ENCODE data around the gene LAMTOR4. TPM values are rescaled to one million over a fixed set of nuclear protein-coding genes. Genes with fewer than 3 reads are reported as not detected.
A peak's percentile ranks its signal among the peaks of the same experiment; 100 is the strongest.

LAMTOR4 gene
- total and polyA plus RNA-seq, 7 experiments from 2014 or later, result 132 to 555 (median 192) TPM

DNA sequence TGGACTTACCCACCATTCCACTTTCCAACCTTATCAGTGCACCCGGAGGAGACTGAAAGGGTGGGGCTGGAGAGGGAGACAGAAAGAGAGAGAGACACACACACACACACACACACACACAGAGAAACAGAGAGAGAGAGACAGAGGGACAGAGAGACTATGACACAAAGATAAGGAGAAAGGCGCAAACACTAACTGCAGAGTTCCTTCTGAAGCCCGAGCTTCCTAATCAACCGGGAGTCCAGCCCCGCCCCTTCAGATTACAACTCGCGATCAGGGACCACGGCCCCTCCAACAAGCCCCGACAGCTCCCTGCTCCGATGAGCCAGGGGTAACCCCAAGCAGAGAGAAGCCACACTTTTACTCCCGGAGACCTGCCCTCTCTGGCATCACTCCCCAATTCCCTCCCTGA lies 19.2 kb downstream of the LAMTOR4 start:
- no peak for ATAC-seq
- Mint-ChIP-seq H3K27ac (peak overlapping the region; percentile 81 to 99 (median 96)), H3K4me1 (peaks cover 49 to 87% (median 77%) of the 10 kb centered on the region in 7 donors), H3K4me3 (peak overlapping the region; percentile 86 to 95 (median 92)), H3K27me3 (peaks cover 0 to 27% (median 5%) of the 10 kb centered on the region in 5 donors), H3K9me3 (no peaks in the 10 kb centered on the region), H3K36me3 (peaks cover 0 to 4% (median 0%) of the 10 kb centered on the region in 5 donors)
- POLR2A ChIA-PET, result interaction anchor here (0.9 to 23.1 kb wide), 11 partner anchors 13 to 53 kb away, joined by 3 to 383 read pairs (median 7); partner anchors contain the start of genes GPC2, LAMTOR4, MBLAC1 and PVRIG
- H3K4me3 ChIP-seq (ENCODE audit: low read length), result peak overlapping the region; percentile 69
- H3K36me3 ChIP-seq (ENCODE audit: control insufficient read depth in 2 of 3, insufficient read depth in 3 of 3, low read length in 3 of 3), result no peaks in the 10 kb centered on the region
- peak in 2 of 9 donors; percentile 32 to 36 for DNase-seq
- CTCF ChIA-PET, result interaction anchor here (0.6 to 2.9 kb wide), 10 partner anchors 10 to 53 kb away, joined by 3 to 16 read pairs (median 4); partner anchors contain the start of gene TRAPPC14
- intact Hi-C loops (cut with micrococcal nuclease), result loop anchor here (1.0 to 5.0 kb wide), 6 partner anchors 9 to 67 kb away; partner anchors contain the start of genes LAMTOR4 (in 2 of the 2), AP4M1 (in 1 of the 2), GPC2 (in 1 of the 2) and MCM7 (in 1 of the 2)
- H3K27me3 ChIP-seq (ENCODE audit: control insufficient read depth in 2 of 2, insufficient read depth in 2 of 2, low read length in 2 of 2), result no peaks in the 10 kb centered on the region
- peak overlapping the region; percentile 81 for H3K27ac ChIP-seq (ENCODE audit: low read depth, low read length)
- peaks cover 28 to 78% of the 10 kb centered on the region in 2 donors for H3K4me1 ChIP-seq (ENCODE audit: control insufficient read depth in 2 of 2, insufficient read depth in 2 of 2, low read length in 2 of 2)
- no peaks in the 10 kb centered on the region for H3K9me3 ChIP-seq (ENCODE audit: control insufficient read depth in 2 of 3, low read length in 3 of 3)

DNA sequence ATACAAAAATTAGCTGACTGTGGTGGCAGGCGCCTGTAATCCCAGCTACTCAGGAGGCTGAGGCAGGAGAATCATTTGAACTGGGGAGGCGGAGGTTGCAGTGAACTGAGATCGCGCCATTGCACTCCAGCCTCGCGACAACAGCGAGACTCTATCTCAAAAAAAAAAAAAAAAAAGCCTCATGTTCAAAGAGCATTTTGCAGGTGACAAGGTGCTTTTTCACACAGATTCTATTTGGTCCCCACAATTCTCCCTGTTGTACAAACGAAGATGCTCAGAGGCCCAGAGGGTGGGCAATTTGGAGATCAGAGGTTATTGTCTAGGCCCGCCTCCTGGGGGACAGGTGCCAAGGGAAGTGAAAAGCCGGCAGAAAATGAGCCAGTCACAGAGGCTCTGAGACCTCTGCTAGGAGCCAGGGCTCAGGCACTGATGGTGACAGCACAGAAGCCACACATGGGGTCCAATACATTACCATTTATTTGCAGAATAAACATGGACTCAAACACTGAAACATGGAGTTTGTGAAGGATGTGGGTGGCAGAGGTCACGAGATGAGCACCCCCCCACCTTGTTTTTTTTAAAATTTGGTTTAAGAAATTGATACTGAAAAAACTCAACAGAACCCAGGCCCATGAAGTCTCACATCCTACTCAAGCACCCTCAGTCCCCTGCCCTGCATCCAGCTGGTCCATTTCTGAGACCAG lies 20.6 kb downstream of the LAMTOR4 start:
- peak in 7 of 9 donors; percentile 37 to 67 (median 53) for DNase-seq
- Histone ChIP-seq H3K27me3 (ENCODE audit: control insufficient read depth in 2 of 2, insufficient read depth in 2 of 2, low read length in 2 of 2) (no peaks in the 10 kb centered on the region), H3K36me3 (ENCODE audit: control insufficient read depth in 2 of 3, insufficient read depth in 3 of 3, low read length in 3 of 3) (peaks cover 0 to 7% (median 0%) of the 10 kb centered on the region in 3 experiments), H3K9me3 (ENCODE audit: control insufficient read depth in 2 of 3, low read length in 3 of 3) (no peaks in the 10 kb centered on the region), H3K4me1 (ENCODE audit: control insufficient read depth in 2 of 2, insufficient read depth in 2 of 2, low read length in 2 of 2) (peaks cover 24 to 64% of the 10 kb centered on the region in 2 donors), H3K4me3 (ENCODE audit: low read length) (peak overlapping the region; percentile 69), H3K27ac (ENCODE audit: low read depth, low read length) (peak overlapping the region; percentile 81)
- Mint-ChIP-seq H3K4me1 (peaks cover 46 to 81% (median 70%) of the 10 kb centered on the region in 7 donors), H3K4me3 (peak overlapping the region; percentile 86 to 95 (median 92)), H3K9me3 (no peaks in the 10 kb centered on the region), H3K27ac (peak overlapping the region; percentile 81 to 99 (median 96)), H3K27me3 (peaks cover 0 to 27% (median 5%) of the 10 kb centered on the region in 5 donors), H3K36me3 (peaks cover 0 to 8% (median 0%) of the 10 kb centered on the region in 5 donors)
- CTCF ChIA-PET, result interaction anchor here (0.6 to 1.1 kb wide), 4 partner anchors 15 to 48 kb away, joined by 3 to 5 read pairs (median 4); no protein-coding TSS in a partner anchor
- POLR2A ChIA-PET, result interaction anchor here (0.8 to 23.1 kb wide), 7 partner anchors 11 to 45 kb away, joined by 4 to 383 read pairs (median 6); partner anchors contain the start of genes GPC2, LAMTOR4, STAG3 and TRAPPC14
- ATAC-seq, result peak; percentile 49
- intact Hi-C loops (cut with micrococcal nuclease), result loop anchor here (1.0 to 5.0 kb wide), 5 partner anchors 8 to 68 kb away; partner anchors contain the start of genes LAMTOR4 (in 2 of the 2), AP4M1 (in 1 of the 2), GPC2 (in 1 of the 2) and MCM7 (in 1 of the 2)

DNA sequence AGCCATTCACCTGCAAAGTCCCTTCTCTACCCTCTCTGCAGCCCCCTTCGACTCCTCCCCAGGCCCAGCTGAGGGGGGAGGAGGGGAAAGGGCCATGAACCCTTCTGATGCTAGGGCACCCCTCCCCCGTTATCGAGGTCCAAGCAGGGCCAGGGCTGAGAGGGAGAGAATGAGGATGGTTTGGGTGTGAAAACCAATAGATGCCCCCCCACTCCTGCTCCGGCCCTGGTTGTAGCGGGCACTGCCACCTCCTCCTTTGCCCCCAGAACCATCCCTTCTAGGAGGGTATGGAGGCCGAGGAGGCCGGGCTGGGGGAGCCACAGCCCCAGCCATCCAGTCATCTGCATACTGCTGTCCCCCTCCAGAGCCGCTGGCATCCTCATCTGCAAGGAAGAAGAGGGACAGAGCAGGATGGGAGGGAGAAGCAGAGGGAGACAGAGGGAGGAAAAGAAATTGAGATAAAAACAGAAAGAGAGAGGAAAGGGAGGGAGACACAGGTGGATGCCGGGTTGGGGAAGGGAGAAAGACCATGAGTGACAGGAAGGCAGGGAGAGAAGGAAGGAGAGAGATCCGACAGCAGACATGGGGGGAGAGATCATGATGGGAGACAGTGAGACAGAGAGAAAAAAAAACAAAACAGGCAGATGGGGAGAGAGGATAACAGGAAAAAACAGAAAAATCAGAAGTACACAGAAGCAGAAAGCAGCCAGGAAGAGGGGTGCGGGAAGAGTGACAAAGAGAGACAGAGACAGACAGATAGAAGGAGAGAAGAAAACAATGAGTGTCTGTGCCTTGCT lies 21.6 kb downstream of the LAMTOR4 start:
- DNase-seq, result no peak
- peak overlapping the region; percentile 65 to 95 (median 90) for H3K4me3 Mint-ChIP-seq
- Histone ChIP-seq H3K27me3 (ENCODE audit: control insufficient read depth in 2 of 2, insufficient read depth in 2 of 2, low read length in 2 of 2) (no peaks in the 10 kb centered on the region), H3K27ac (ENCODE audit: low read depth, low read length) (peak overlapping the region; percentile 81), H3K36me3 (ENCODE audit: control insufficient read depth in 2 of 3, insufficient read depth in 3 of 3, low read length in 3 of 3) (peaks cover 0 to 10% (median 0%) of the 10 kb centered on the region in 3 experiments), H3K4me1 (ENCODE audit: control insufficient read depth in 2 of 2, insufficient read depth in 2 of 2, low read length in 2 of 2) (peaks cover 24 to 61% of the 10 kb centered on the region in 2 donors), H3K9me3 (ENCODE audit: control insufficient read depth in 2 of 3, low read length in 3 of 3) (no peaks in the 10 kb centered on the region), H3K4me3 (ENCODE audit: low read length) (peak overlapping the region; percentile 56)
- H3K27ac Mint-ChIP-seq, result peak overlapping the region; percentile 54 to 99 (median 97)
- ChIA-PET POLR2A (interaction anchor here (1.4 to 23.1 kb wide), 6 partner anchors 8 to 46 kb away, joined by 4 to 383 read pairs (median 170); partner anchors contain the start of genes GAL3ST4, GPC2, LAMTOR4 and STAG3), CTCF (interaction anchor here (0.6 to 1.1 kb wide), 2 partner anchors 10 to 48 kb away, joined by 3 to 6 read pairs; no protein-coding TSS in a partner anchor)
- peaks cover 0 to 27% (median 5%) of the 10 kb centered on the region in 5 donors for H3K27me3 Mint-ChIP-seq
- ATAC-seq, result no peak
- H3K4me1 Mint-ChIP-seq, result peaks cover 55 to 79% (median 68%) of the 10 kb centered on the region in 7 donors
- peaks cover 0 to 8% (median 0%) of the 10 kb centered on the region in 5 donors for H3K36me3 Mint-ChIP-seq
- no peaks in the 10 kb centered on the region for H3K9me3 Mint-ChIP-seq
- intact Hi-C loops (cut with micrococcal nuclease), result no loop called here

DNA sequence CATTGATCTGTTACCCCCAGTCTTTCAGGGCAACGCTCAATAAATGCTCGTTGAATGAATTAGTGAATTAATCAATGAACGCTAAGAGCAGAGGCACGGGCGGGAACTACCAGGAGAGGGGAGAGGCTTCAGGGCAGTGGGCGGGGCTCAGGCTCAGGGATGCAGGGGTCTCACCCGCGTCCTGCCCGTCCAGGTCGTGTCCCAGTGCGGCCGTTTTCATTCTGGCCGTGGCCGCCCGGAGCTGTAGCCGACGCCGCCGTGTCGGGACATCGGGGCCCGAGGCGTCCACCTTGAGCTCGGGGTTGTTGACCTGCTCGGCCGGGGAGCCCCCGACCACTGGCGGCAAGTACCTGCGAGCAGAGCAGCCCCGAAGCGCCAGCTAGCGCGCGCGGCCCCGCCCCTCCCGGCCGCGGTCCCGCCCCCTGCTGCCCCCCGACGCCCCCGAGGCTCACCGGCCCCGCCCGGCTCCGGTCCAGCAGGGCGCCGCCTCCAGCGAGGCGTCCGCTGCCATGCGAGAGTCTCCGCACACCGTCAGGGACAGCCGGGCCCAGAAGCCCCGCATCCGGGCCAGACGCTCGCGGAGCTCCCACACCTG lies 22.5 kb downstream of the LAMTOR4 start:
- ATAC-seq (peak; percentile 40), DNase-seq (peak in 3 of 9 donors; percentile 23 to 38 (median 25))
- H3K9me3 ChIP-seq (ENCODE audit: control insufficient read depth in 2 of 3, low read length in 3 of 3), result no peaks in the 10 kb centered on the region
- Mint-ChIP-seq H3K27me3 (peaks cover 0 to 27% (median 5%) of the 10 kb centered on the region in 5 donors), H3K4me3 (peak overlapping the region; percentile 65 to 95 (median 90)), H3K36me3 (peaks cover 0 to 8% (median 0%) of the 10 kb centered on the region in 5 donors), H3K4me1 (peaks cover 51 to 78% (median 66%) of the 10 kb centered on the region in 7 donors), H3K9me3 (no peaks in the 10 kb centered on the region), H3K27ac (peak overlapping the region in 8 of 9 donors; percentile 86 to 99 (median 95))
- peak overlapping the region; percentile 81 for H3K27ac ChIP-seq (ENCODE audit: low read depth, low read length)
- intact Hi-C loops (cut with micrococcal nuclease), result loop anchor here in 1 of 2 donors (1.0 kb wide), 2 partner anchors 8 to 9 kb away; no protein-coding TSS in a partner anchor
- CTCF ChIA-PET, result interaction anchor here (0.6 to 1.1 kb wide), 2 partner anchors 9 to 47 kb away, joined by 3 to 6 read pairs; no protein-coding TSS in a partner anchor
- POLR2A ChIA-PET, result interaction anchor here (2.3 to 23.1 kb wide), 4 partner anchors 9 to 39 kb away, joined by 8 to 383 read pairs (median 198); partner anchors contain the start of genes GAL3ST4, GPC2, LAMTOR4 and STAG3
- H3K36me3 ChIP-seq (ENCODE audit: control insufficient read depth in 2 of 3, insufficient read depth in 3 of 3, low read length in 3 of 3), result peaks cover 0 to 10% (median 0%) of the 10 kb centered on the region in 3 experiments
- peaks cover 21 to 52% of the 10 kb centered on the region in 2 donors for H3K4me1 ChIP-seq (ENCODE audit: control insufficient read depth in 2 of 2, insufficient read depth in 2 of 2, low read length in 2 of 2)
- peak overlapping the region; percentile 56 for H3K4me3 ChIP-seq (ENCODE audit: low read length)
- no peaks in the 10 kb centered on the region for H3K27me3 ChIP-seq (ENCODE audit: control insufficient read depth in 2 of 2, insufficient read depth in 2 of 2, low read length in 2 of 2)

DNA sequence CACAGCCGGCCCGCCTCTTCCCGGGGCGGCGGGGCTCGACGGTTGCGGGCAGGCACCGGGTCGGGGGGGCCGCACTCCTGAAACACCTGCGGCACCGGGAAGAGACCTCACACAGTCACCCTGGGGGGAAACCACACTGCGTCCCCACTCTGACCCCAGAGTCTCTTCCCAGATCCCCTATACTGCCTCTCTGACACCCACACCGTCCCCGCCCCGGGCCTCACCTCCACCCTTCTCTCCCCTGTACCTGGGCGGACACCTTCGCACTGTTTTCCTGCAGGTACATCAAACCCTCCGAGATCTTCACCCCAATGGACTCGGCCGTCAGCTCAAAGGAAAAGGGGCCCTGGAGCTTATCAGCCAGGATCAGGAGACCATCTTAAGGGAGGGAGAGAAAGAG lies 23.1 kb downstream of the LAMTOR4 start:
- ATAC-seq (peak; percentile 11), DNase-seq (peak in 1 of 9 donors; percentile 28)
- Histone ChIP-seq H3K4me1 (ENCODE audit: control insufficient read depth in 2 of 2, insufficient read depth in 2 of 2, low read length in 2 of 2) (peaks cover 15 to 49% of the 10 kb centered on the region in 2 donors), H3K4me3 (ENCODE audit: low read length) (peak overlapping the region; percentile 10), H3K27ac (ENCODE audit: low read depth, low read length) (peak overlapping the region; percentile 81), H3K36me3 (ENCODE audit: control insufficient read depth in 2 of 3, insufficient read depth in 3 of 3, low read length in 3 of 3) (peaks cover 0 to 10% (median 0%) of the 10 kb centered on the region in 3 experiments), H3K27me3 (ENCODE audit: control insufficient read depth in 2 of 2, insufficient read depth in 2 of 2, low read length in 2 of 2) (no peaks in the 10 kb centered on the region), H3K9me3 (ENCODE audit: control insufficient read depth in 2 of 3, low read length in 3 of 3) (no peaks in the 10 kb centered on the region)
- POLR2A ChIA-PET, result interaction anchor here (2.3 to 23.1 kb wide), 4 partner anchors 9 to 39 kb away, joined by 8 to 383 read pairs (median 198); partner anchors contain the start of genes GAL3ST4, GPC2, LAMTOR4 and STAG3
- Mint-ChIP-seq H3K36me3 (peaks cover 0 to 8% (median 0%) of the 10 kb centered on the region in 5 donors), H3K4me3 (peak overlapping the region; percentile 72 to 87 (median 80)), H3K9me3 (no peaks in the 10 kb centered on the region), H3K4me1 (peaks cover 51 to 77% (median 66%) of the 10 kb centered on the region in 7 donors), H3K27me3 (peaks cover 0 to 25% (median 5%) of the 10 kb centered on the region in 5 donors), H3K27ac (peak overlapping the region in 8 of 9 donors; percentile 61 to 84 (median 80))
- CTCF ChIA-PET, result interaction anchor here (0.8 to 1.1 kb wide), 3 partner anchors 23 to 46 kb away, joined by 3 to 4 read pairs (median 3); partner anchors contain the start of gene LAMTOR4
- intact Hi-C loops (cut with micrococcal nuclease), result loop anchor here in 1 of 2 donors (1.0 kb wide), 2 partner anchors 8 to 9 kb away; no protein-coding TSS in a partner anchor
